NCI-H446 treated with DMSO at 0.1 percent for 48 hours (cell line): ENCODE results near the gene ANKRA2.
A peak's percentile ranks its signal among the peaks of the same experiment; 100 is the strongest.
"Not testable (repeated sequence)": the region's sequence is repeated elsewhere in the genome, so short reads cannot be mapped to it uniquely, and the experiment has no call there.

ENCODE experiments used
- DNase-seq: peaks from one replicate; lab custom pipeline; 2025; lab: John Stamatoyannopoulos, UW

ANKRA2 gene

DNA sequence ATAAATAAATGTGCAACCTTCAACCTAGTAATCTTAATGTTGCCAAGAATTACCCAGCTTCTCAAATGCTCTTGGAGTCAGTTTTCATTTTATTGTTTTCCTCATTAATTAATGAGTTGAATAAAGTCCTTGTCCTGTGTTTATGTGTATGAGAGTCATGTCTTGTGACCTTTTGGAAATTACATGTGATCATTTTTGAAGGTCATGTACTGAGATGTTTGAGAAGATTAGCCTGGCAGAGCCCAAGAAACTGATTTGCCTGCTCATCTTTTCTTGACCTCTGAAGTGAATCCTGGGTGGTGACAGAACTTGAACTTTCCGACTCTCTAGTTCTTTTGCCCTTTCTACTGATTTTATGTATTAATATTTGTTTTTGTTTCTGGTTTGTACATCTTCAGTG lies 15.4 kb downstream of the ANKRA2 start:
- DNase-seq, result no peak

DNA sequence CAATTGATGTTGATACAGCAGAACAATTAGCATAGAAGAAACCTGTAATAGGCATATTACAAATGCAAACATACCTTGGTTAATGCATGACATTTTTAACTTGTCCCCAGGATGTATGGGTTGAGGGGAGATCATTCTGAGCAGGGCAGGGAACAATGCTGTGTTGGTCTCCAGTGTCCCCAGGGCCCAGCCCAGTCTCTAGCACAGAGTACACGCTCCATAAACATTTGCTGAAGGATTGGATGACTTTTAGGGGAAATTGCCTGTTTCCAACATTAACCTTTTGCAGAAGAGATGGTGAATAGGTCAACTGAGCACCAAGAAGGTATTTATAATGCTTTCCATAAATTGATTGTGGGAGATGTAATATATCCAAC lies 20.0 kb downstream of the ANKRA2 start:
- DNase-seq, result no peak

DNA sequence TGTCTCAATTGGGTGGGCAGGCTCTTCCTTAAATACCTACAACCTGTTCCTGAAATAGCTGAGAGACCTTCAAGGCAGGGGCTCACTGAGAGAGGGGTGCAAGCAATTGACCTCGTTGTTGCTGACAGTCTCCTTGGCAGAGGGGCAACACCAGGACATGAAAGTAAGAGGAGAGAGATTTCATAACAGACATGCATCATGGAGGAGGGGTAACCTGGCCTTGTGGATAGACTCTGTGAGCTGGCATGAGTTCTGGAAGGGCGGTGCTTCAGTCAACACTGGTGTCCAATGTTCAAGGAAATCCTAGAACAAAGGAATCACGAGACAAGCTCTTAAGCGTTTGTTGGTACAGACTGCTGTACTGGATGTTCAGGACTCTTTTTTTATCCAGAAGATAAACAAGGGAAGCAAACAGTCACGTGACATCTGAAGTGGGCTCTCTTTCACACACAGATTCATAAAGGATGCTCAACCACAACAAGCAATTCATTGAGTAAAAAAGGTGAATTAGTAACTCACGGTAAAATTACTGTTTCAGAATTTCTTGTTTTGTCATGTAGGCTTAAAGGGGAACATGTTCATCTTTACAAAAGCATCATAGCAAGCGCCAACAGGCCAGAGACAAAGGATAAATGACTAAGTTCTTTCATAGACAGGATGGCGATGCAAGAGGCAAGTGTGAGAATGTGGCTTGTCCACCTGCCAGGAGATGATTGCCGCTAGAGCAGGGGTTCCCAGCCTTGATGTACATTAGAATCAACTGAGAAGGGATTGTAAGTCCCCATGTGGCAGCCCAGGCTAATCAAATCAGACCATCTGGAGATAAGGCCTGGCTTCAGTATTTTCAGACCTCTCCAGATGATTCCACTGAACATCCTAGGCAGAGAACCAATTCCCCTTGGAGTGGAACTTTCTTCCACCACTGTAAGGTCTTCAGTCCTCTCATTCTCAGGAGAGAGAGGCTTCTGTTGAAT lies 20.7 kb downstream of the ANKRA2 start:
- DNase-seq, result no peak

DNA sequence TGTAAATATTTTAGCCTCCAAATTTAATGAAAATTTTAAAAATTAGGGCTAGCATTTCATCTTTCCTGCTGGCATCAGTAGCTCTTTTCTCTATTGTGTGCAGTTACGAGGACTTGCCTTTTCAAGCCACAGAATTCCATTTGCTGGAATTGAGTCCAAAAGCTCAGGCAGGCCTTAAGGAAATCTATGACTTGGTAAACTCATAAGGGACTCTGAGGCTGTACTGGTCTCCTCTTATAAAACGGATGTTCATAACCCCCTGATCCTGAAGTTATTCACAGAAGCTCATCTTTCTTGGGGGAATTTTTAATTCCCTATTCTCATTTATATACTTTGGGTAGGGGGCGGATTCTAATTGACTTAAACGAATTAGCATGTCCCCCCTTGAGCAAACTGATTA lies 23.4 kb downstream of the ANKRA2 start:
- DNase-seq, result no peak

DNA sequence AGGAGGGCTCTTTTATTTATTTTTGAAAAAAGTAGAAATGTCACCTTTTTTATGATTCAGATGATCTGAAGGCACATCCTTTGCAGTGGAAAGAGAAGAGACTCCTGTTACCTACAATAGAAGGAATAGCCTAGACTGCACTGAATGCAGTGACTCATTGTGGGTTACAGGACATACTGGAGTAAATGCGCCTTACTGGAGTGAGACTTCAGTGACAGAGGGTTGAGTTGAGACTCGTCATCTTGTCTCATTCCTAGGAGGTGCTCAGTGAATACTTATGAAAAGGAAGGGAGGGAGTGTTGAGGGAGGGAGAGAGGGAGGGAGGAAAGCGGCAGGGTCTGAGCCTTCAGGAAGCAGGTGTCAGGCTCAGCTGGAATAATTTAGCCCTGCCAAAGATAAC lies 25.2 kb downstream of the ANKRA2 start:
- DNase-seq, result no peak

DNA sequence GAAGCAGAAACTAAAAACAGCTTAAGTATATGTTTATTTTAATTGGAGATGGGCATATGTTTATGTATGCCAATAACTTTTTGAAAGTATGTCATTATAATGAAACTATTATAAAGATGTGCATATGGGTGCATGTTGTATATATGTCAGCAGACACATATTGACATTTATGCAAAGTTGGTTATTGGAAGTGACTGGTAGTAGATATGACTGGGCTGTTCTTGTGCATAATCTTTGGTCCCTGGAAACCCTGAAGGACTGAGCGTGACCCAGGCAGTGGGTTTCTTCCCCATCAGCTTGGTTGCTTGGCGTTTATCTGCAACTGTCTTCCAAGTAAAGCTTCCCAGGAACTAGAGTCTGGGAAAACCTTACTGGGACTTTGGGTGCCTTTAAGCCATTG lies 25.7 kb downstream of the ANKRA2 start:
- no peak for DNase-seq

DNA sequence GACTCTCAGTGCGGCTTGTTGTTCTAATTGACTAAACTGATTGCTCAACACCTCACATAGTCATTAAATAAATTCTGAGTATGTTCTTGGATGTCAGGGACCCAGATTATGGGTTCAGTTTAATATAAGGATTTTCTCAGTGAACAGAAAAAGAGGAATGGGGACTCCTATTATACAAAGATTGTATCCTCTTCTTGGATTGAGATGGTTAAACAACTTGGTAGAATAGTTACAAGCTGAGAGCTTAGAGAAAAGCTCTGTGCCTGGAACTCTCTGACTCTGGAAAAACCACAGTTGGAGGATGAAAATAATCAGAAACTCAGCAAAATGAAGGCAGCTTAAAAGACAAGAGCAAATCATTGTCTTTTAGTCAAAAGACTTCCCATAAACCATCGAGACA lies 30.5 kb downstream of the ANKRA2 start:
- DNase-seq, result no peak

DNA sequence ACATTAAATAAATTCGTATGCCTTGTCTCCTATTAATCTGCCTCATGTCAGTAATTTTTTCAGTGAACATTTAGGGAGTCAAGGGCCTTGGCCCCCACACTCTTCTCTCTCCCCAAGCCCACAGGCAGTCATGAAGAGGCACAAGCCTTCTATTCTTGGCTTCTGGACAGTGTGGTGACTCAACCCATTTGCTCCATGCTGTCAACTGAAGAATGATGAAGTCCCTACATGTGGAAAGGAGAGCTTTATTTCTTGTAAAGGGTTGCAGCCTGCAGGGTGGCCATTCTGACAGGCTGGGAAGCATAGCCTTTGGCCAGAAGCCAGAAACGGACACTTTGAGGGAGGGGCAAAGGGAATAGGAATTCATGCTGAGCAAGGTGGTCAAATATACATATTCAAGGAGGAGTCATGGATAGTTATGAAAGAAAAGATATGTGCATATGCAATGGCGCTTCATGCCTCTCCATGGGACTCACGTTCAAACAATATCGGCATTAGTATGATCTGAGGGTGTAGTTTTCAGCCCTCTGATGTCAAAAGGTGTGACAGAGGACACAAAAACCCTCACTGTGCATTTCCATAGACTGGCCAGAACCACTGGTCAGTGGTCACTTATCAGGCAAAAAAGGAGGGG lies 31.3 kb downstream of the ANKRA2 start:
- DNase-seq, result no peak

DNA sequence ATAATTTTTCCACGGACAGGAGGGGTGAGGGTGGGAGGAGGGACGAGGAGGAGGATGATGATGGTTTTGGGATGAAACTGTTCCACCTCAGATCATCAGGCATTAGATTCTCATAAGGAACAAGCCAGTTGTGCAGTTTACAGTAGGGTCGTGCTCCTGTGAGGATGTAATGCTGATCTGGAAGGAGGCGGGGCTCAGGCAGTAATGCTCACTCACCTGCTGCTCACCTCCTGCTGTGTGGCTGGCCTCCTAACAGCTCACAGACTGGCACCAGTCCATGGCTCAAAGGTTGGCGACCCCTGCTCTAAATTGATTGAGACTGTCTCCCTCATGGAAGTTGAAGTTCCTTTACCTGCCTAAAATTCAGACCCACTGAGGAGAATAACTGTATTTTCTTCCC lies 33.2 kb downstream of the ANKRA2 start:
- DNase-seq, result no peak

DNA sequence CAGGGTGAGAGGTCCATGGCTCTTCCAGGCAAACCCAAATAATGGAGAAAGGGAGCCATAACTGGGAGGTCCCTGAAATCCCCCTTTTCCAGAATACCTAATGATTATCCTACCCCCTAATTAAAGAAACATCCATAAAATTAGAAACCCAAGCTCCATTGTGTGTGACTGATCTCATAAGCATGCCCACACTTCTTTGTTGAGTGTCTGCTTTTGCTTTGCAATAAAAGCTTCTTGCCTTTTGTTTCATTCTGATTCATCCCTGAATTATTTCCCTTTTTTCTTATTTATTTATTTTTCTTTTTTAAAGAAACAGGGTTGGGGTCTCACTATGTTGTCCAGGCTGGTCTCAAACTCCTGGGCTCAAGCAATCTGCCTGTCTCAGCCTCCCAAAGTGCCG lies 34.1 kb downstream of the ANKRA2 start:
- no peak for DNase-seq

DNA sequence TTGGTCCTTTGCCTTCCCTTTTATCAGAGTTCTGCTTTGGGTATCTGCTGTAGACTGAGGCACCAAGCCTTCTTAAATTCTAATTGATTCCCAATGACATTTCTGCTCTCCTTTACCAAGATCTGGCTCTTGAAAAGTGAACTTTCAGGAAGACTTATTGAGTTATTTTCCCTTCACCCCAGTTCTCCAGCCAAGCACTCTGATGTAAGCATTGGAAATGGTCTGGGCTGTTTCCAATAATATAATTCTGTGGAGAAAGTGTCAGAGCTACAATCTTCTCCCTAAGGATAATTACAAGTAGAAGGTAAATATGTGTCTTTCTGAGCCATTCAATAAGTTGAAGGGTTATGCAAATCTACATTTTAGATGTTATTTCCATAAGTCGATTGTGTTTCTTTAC lies 36.4 kb downstream of the ANKRA2 start:
- DNase-seq, result no peak

DNA sequence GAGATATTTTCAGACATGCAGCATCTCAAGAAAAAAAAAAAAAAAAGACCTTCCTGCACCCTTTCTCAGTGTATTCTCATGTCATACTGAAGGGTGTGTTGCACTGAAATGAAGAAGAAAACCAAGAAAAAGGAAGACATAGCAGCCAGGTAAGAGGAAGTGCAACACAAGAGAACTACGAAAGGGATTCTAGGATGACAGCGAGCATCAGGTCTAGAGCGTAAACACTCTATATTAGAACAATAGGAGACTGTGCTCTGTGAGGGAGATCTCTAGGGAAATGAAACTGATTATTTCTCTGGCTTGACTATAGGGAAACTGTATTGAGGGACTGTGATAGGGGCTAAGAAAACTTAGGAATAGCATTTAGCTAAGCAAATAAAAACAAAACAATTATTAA lies 37.2 kb downstream of the ANKRA2 start:
- DNase-seq, result no peak

DNA sequence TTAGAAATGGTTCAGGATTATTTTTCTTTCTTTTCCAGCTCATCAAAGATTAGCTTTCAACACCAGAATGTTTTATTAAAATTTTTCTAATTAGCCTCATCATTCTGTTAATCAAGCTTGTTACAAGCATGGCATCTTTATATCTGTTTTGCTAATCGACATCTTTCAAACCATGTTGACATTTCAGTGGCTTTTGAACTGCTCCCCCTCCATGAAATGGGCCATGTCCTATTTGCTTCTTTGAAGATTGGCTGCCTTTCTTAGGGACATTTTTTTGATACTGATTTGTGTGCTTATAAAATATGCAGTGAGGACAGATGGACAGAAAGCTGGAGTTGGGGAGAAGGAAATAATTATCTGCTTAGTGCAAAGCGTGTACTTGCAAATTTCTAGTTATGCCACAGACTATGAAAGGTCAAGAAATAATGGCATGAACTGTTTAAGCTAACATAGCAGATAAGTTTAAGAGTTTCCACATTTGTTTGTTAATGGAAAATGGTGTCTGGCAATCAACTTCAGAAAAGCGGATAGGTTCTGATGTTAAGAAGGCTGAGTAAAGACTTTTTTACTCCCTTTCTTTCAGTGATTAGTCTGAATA lies 39.7 kb downstream of the ANKRA2 start:
- no peak for DNase-seq

DNA sequence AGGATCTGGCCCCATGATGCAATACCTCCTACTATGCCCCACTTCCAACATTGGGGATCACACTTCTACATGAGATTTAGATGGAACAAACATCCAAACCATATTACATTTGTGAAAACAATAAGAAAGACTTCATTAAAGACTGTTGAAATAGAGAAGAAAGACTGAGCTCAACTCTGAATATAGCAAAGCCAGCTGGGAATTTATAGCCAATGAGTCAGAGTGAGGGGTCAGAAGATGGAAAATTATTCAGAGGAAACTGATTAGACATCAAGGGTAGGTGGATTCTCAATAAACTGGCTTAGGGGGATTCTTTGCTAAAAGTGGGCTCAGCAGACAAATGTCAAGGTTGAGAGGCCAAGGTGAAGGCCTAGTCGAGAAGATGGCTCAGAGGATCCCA lies 41.6 kb downstream of the ANKRA2 start:
- DNase-seq, result no peak

DNA sequence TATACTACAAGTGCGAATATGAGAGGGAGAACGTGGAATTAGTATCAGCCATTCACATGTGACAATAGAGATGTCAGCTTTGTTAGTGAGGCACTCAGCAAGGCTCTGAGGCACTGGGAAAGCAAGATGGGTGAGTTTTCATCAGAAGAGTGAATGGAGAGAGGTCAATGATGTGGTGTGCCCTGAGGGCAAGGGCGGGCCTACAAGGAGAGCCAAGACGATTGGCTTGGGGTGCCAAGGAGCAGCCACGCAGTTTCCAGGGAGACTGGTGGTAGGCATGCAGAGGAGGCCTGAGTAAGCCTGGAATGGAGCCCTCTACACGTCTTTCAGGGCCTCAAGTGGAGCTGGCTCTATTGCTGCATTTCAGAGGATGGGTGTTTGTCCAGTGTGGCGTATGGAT lies 42.5 kb downstream of the ANKRA2 start:
- DNase-seq, result no peak

DNA sequence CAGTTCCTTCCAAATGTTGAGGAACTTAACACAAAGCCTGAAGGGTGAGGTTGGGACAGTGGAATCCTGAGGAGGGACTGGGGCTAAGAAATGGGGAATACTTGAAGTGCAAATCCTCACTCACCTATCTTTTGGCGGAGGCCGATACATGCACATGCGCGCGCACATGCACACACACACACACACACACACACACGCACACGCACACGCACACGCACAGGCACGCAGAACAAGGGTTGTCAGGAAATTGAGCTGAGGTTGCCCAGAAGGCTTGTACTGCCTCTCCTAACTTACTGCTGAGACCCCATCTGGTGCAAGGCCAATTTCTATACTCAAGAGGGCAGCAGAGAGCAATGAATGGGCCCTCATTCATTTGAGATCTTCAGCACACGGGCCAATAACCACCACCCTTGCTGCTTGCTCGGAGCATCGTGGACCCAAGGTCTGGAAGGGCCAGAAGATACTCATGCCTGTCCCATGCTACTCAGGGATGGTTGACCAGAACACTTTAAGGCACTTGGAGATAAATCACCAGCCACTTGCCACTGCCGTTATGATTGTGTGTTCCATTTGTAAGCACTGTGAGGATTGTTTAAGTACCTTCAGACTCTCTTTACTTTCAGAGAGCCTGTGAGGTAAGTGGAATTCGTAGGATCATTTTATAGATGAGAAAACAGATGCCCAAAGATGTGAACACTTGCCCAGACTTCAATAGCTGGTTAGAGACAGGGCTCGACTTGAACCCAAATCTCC lies 45.7 kb downstream of the ANKRA2 start:
- peak; percentile 54 for DNase-seq

DNA sequence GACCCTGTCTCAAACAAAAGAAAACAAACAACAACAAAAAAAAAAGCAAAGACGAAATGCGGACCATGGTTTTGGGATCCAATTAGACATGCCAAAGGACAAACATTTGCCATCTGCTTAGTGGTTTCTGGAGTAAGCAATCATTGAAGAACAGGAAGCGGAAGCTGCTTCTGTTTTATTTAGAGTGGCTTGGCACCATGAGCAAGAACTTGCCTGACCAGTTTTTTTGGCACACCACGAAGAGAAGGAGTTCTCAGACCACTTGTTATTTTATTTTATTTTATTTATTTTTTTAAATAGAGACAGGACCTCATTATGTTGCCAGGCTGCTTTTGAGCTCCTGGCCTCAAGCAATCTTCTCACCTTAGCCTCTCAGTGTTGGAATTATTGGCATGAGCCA lies 50.2 kb downstream of the ANKRA2 start:
- DNase-seq, result peak; percentile 7

DNA sequence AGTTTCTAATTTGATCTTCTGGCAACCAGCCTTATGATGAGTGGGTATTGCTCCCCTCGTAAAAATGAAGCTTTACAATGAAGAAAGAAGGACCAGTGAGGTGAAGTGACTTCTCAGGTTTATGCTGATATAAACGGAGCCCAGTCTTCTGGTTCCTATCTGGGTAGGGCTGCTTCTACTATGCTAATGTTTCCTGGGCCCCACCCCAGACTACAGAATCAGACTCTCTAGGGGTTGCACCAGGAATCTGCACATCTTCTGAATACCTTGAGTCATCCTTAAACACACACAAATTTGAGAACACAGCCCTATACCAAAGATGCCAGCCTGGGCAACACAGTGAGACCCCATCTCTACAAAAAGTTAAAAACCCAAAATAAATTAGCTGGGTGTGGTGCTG lies 51.0 kb downstream of the ANKRA2 start:
- DNase-seq, result no peak

DNA sequence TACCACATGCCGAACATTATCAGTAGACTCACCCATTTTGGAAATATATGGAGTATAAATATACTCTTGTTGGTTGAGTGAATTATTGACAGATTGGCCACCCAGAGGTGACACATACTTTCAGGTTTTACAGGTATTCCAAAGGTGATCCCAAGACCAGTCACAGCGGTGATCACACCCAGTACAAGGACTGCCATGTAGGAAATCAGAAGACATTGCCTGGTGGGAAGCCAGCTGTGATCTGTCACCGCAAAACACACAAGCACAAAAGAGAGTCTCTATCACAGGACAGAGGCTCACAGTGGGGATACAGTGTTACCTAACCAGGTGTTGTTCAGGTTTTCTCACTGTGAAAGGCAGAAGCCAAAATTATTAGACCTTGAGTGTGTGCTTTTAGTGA lies 51.4 kb downstream of the ANKRA2 start:
- DNase-seq, result no peak

DNA sequence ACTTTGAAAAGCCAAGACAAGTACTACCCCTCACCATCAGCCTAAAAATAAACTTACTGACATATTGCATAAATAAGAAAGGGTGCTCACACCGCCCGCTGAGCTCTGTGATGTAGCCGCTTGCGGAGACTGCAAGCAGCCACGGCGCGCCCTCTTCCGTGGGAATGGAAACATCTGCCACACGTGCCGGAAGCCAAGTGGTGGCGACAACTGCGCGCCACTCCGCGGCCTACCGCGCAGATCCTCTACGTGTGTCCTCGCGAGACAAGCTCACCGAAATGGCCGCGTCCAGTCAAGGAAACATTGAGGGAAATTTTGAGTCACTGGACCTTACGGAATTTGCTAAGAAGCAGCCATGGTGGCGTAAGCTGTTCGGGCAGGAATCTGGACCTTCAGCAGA lies 56.9 kb downstream of the ANKRA2 start:
- DNase-seq, result not testable (repeated sequence)

DNA sequence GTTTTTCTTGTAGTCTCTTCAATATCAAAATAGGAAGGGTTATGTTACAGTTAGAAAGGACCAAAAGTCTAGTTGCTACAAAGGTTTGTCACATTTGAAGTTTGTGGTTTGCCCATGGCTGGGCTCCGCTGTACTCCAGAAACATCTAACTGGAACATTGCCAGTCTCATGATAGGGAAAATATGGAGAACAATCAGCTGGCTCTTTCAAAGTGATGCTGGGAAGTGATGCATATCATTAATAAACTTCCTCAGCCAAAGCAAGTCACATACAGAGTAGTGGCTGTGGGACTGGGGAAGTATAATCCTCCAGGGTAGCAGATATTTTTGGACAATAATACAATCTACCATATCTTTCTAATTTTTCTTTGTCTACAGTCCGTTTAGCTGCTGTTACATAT lies 58.4 kb downstream of the ANKRA2 start:
- DNase-seq, result no peak

DNA sequence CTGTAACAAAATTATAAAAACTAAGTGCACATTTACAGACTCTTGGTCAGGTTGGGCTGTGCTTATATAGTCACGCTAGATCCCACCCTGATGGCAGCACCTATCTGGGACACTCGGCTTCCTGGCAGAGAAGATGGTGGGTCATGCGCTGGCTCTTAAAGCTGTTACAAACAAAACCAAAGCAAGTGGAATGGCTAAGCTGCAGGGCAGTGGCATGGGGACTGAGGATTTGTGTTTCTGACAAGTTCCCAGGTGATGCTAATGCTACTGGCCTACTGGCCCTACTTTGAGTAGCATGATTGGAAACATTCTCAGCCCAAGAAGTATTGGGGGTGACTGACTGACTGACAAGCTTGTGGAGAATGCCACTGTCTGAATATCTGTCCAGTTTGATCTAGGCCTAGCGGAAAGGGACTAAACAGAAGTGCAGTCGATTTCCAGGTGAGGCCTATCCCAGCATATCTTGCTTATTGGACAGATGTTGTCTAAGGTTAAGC lies 58.9 kb downstream of the ANKRA2 start:
- DNase-seq, result no peak
